Body of pancreas (tissue), 4 donors: ENCODE measurements around the gene LIN7A. TPM values are rescaled to one million over a fixed set of nuclear protein-coding genes. Genes with fewer than 3 reads are reported as not detected.

Experiments
- ATAC-seq: fragments of 150-250 bp; one replicate; pipeline ENCODE4 v1.9.1; 2016
- DNase-seq, 4 donors: peaks; one replicate each; pipeline ENCODE4 v3.0.0-alpha.2; 2019
- H3K27ac ChIP-seq, 4 donors: fragments of 200-600 bp; sonication (generic); 1 replicate in 3 of 4; 2 replicates in 1 of 4; pipeline versions ENCODE4 v1.5.1 to v1.6.1; 2016 to 2019; ENCODE audit warnings: mild to moderate bottlenecking in 1 of 4, mixed read lengths in 1 of 4, moderate library complexity in 1 of 4
- H3K27me3 ChIP-seq, 2 donors: fragments of 200-600 bp; sonication (generic); one replicate each; pipeline ENCODE4 v1.6.0; 2016; ENCODE audit warnings: mild to moderate bottlenecking in 1 of 2
- H3K36me3 ChIP-seq, 2 donors: fragments of 200-600 bp; sonication (generic); replicated peaks in 1 of 2; 2 replicates each; pipeline ENCODE4 v1.5.1; 2016; ENCODE audit warnings: low read depth in 2 of 2; ENCODE audit not compliant: insufficient read depth in 1 of 2
- H3K4me1 ChIP-seq: fragments of 200-600 bp; sonication (generic); one replicate; pipeline ENCODE4 v1.6.0; 2016
- H3K4me3 ChIP-seq, 2 donors: fragments of 200-600 bp; sonication (generic); 1 replicate in 1 of 2; 2 replicates in 1 of 2; pipeline ENCODE4 v1.5.1; 2016 to 2019
- H3K9me3 ChIP-seq, 3 donors: fragments of 200-600 bp; sonication (generic); 1 replicate in 2 of 3; 2 replicates in 1 of 3; pipeline ENCODE4 v1.5.1; 2016
- POLR2A ChIP-seq, 3 donors: fragments of 450-650 bp; IDR thresholded peaks; one replicate each; pipeline ENCODE4 v1.6.1; 2016; ENCODE audit warnings: antibody characterized with exemption in 3 of 3, mild to moderate bottlenecking in 2 of 3
- WGBS, 2 donors: methylation state at CpG; one replicate each; pipeline ENCODE4 v1.1.5; 2017; 5-methylcytosine and 5-hydroxymethylcytosine counted together
- intact Hi-C: fragments of 100-400 bp; cut with DNase I; formaldehyde crosslinking; loops from one replicate; pipeline ENCODE4 v1.15.1; 2023
- total RNA-seq, 2 donors: library from RNA; depleted of rRNA; stranded (reverse); fragments of >200 nt; gene quantifications; one replicate each; pipeline ENCODE4 v1.1.0, GENCODE V29; 2016
- TF ChIP-seq, protein P1 (sequence below), 7 experiments: fragments of 450-650 bp in 4 of 7; fragments of 200-600 bp in 3 of 7; sonication (generic) in 3 of 7; IDR thresholded peaks; one replicate each; pipeline ENCODE4 v1.5.1; 2016 to 2019; ENCODE audit warnings: antibody characterized with exemption in 7 of 7

Gene LIN7A
- total RNA-seq, 2 donors from 2014 or later: 0.66 to 1.0 TPM

DNA sequence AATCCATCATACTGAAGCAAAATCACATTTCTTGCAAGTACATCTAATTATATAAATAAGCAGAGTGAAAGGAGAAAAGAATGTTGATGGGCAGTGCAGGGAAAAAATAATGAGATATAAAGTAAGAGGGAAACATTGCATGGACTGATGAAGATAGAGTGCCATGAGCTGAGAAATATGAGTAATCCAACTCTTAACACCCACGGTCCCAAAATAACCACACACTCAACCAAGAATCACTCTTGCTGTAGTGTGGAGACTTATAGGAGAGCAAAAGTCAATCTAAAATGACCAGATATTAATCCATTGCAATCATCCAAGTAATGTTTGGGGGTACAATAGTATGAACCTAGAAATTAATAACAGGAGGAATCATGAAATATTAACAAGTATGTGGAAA, 180.9 kb downstream of the LIN7A start:
- Histone ChIP-seq H3K27ac (no peak overlapping the region), H3K36me3 (no peaks in the 10 kb centered on the region), H3K9me3 (no peaks in the 10 kb centered on the region), H3K4me1 (no peaks in the 10 kb centered on the region), H3K27me3 (no peaks in the 10 kb centered on the region), H3K4me3 (no peak overlapping the region)
- 65 to 88% methylated on average over 1 of the region's 1 CpG for WGBS, 2 donors
- TF ChIP-seq, protein P1, sequence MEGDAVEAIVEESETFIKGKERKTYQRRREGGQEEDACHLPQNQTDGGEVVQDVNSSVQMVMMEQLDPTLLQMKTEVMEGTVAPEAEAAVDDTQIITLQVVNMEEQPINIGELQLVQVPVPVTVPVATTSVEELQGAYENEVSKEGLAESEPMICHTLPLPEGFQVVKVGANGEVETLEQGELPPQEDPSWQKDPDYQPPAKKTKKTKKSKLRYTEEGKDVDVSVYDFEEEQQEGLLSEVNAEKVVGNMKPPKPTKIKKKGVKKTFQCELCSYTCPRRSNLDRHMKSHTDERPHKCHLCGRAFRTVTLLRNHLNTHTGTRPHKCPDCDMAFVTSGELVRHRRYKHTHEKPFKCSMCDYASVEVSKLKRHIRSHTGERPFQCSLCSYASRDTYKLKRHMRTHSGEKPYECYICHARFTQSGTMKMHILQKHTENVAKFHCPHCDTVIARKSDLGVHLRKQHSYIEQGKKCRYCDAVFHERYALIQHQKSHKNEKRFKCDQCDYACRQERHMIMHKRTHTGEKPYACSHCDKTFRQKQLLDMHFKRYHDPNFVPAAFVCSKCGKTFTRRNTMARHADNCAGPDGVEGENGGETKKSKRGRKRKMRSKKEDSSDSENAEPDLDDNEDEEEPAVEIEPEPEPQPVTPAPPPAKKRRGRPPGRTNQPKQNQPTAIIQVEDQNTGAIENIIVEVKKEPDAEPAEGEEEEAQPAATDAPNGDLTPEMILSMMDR (IDR thresholded peaks at IDR 0.05): no peak
- no peak for TF ChIP-seq POLR2A (IDR thresholded peaks at IDR 0.05)
- ATAC-seq (no peak), DNase-seq (no peak)
- intact Hi-C loops: no loop called here

DNA sequence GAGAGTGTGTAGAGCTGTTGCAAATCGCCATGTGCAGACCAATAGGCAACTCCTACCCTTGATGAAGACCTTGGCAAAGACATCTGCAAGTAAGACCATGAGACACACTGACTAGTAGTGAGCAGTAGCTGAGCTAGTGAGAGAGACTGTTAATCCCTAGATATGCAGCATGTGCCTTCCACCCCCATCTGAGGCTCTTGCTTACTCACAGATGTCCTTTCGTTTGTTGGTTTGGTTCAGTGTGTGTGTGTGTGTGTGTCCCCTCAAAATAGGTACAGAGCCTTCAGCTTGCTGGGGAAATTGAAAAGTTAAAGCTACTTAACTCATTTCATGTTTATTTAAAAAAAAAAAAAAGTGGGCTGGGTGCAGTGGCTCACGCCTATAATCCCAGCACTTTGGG, 183.5 kb downstream of the LIN7A start:
- no peak overlapping the region for H3K4me3 ChIP-seq
- H3K27ac ChIP-seq: no peak overlapping the region
- DNase-seq (no peak), ATAC-seq (no peak)
- H3K9me3 ChIP-seq: no peaks in the 10 kb centered on the region
- no peaks in the 10 kb centered on the region for H3K4me1 ChIP-seq
- H3K36me3 ChIP-seq: no peaks in the 10 kb centered on the region
- WGBS, 2 donors: 73 to 77% methylated on average over 3 of the region's 3 CpGs
- intact Hi-C loops: no loop called here
- no peaks in the 10 kb centered on the region for H3K27me3 ChIP-seq
- TF ChIP-seq POLR2A (IDR thresholded peaks at IDR 0.05): no peak
- TF ChIP-seq, protein P1 (IDR thresholded peaks at IDR 0.05): no peak

DNA sequence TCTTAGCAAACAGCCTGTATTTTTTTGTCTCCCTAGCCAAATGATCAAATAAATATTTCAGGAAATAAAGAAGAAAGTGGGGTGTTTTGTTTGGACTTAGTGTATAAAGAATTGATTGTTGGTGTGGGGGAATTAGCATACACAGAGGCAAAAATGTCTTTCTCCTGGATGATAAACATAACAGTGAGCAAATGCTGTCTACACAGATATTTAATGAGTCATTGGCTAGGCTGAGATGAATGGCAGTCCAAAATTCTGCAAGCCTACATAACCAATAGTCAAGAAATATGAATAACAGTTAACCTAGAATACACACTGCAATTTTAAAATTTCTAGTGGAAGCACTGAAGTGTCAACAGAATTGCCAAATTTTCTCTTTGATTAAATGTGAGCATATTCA, 185.3 kb downstream of the LIN7A start:
- no peak overlapping the region for H3K4me3 ChIP-seq
- H3K9me3 ChIP-seq: no peaks in the 10 kb centered on the region
- no peaks in the 10 kb centered on the region for H3K4me1 ChIP-seq
- intact Hi-C loops: no loop called here
- H3K27me3 ChIP-seq: no peaks in the 10 kb centered on the region
- ATAC-seq: no peak
- TF ChIP-seq POLR2A (IDR thresholded peaks at IDR 0.05): no peak
- no peak overlapping the region for H3K27ac ChIP-seq
- H3K36me3 ChIP-seq: no peaks in the 10 kb centered on the region
- DNase-seq: no peak

DNA sequence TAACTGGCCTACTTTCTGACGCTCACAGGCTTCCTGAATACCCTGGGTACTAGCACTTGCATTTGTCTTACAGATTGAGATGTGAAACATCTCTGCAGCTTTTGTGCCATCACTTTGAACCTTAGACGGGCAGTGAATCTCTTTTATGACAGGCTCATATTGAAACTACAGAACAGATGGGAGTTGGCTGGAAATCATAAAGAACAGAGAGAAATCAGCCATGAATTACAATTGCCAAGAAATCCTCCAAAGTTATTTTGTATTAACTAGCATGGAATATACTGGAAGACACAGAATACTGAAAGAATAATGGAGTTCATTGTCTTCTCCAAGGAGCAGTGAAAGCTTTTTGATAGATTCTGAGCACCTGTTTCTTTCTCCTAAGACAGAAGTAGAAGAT, 188.3 kb downstream of the LIN7A start:
- intact Hi-C loops: no loop called here
- no peak for ATAC-seq
- no peak for TF ChIP-seq POLR2A (IDR thresholded peaks at IDR 0.05)
- TF ChIP-seq, protein P1 (IDR thresholded peaks at IDR 0.05): no peak
- WGBS, 2 donors: 67 to 71% methylated on average over 2 of the region's 2 CpGs
- Histone ChIP-seq H3K9me3 (no peaks in the 10 kb centered on the region), H3K36me3 (no peaks in the 10 kb centered on the region), H3K27me3 (no peaks in the 10 kb centered on the region), H3K27ac (no peak overlapping the region), H3K4me1 (no peaks in the 10 kb centered on the region), H3K4me3 (no peak overlapping the region)
- DNase-seq: no peak

DNA sequence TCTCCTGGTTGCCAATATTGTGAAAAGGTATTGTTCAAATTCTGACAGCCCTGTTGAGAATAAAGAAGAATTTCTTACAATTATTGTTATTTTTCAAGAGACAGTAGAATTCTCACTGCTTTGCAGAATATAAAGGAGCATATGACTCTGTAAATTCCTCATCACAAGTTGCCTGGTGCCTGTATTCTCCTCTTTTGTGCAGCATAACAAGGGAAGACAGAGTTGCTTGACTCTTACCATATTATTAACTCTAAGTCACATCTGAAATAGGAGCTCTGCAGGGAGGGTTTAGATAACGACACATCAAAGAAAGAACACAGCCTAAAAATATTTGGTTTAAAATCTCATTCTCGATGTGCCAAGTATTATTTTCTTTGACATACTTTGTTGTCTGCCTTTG, 189.9 kb downstream of the LIN7A start:
- Histone ChIP-seq H3K27me3 (no peaks in the 10 kb centered on the region), H3K36me3 (no peaks in the 10 kb centered on the region), H3K27ac (no peak overlapping the region), H3K9me3 (no peaks in the 10 kb centered on the region), H3K4me1 (no peaks in the 10 kb centered on the region), H3K4me3 (no peak overlapping the region)
- intact Hi-C loops: no loop called here
- WGBS, 2 donors: 53 to 60% methylated on average over 2 of the region's 2 CpGs
- no peak for DNase-seq
- ATAC-seq: no peak
- TF ChIP-seq, protein P1 (IDR thresholded peaks at IDR 0.05): no peak
- no peak for TF ChIP-seq POLR2A (IDR thresholded peaks at IDR 0.05)
